ENCODE data around the gene SPATS2.

- no peak for TF ChIP-seq CTCF (IDR thresholded peaks at IDR 0.05)
- TF ChIP-seq POLR2A (IDR thresholded peaks at IDR 0.05): no peak
Observed at GRCh38 chr12:49414364-49414763, 47.1 kb downstream of the SPATS2 start.

All from heart left ventricle (tissue), 13 donors.